Gastrocnemius medialis (tissue), 4 donors: ENCODE measurements around the gene TMUB1. TPM values are rescaled to one million over a fixed set of nuclear protein-coding genes. Genes with fewer than 3 reads are reported as not detected.

Experiments
- ATAC-seq, 2 donors: fragments of 150-250 bp; one replicate each; pipeline ENCODE4 v1.9.1; 2016
- DNase-seq, 2 donors: peaks; one replicate each; pipeline ENCODE4 v3.0.0-alpha.2; 2019
- H3K27ac ChIP-seq, 4 donors: fragments of 200-600 bp; sonication (generic); 1 replicate in 1 of 4; 2 replicates in 3 of 4; pipeline ENCODE4 v1.5.1; 2016 to 2018; ENCODE audit warnings: mild to moderate bottlenecking in 2 of 4, moderate library complexity in 1 of 4
- H3K27me3 ChIP-seq, 3 donors: fragments of 200-600 bp; sonication (generic) in 2 of 3; 1 replicate in 1 of 3; 2 replicates in 2 of 3; pipeline versions ENCODE4 v1.5.1 to v1.6.0; 2016 to 2019; ENCODE audit warnings: mild to moderate bottlenecking in 1 of 3, moderate library complexity in 1 of 3
- H3K36me3 ChIP-seq, 2 donors: fragments of 200-600 bp; sonication (generic) in 1 of 2; one replicate each; pipeline ENCODE4 v1.5.1; 2017 to 2018
- H3K4me1 ChIP-seq, 2 donors: fragments of 200-600 bp; sonication (generic) in 1 of 2; one replicate each; pipeline ENCODE4 v1.5.1; 2016 to 2017; ENCODE audit warnings: mild to moderate bottlenecking in 2 of 2
- H3K4me3 ChIP-seq, 4 donors: fragments of 200-600 bp; sonication (generic) in 3 of 4; 1 replicate in 1 of 4; 2 replicates in 3 of 4; pipeline ENCODE4 v1.5.1; 2016 to 2019; ENCODE audit warnings: mild to moderate bottlenecking in 2 of 4
- H3K9me3 ChIP-seq, 3 donors: fragments of 200-600 bp; sonication (generic) in 2 of 3; 1 replicate in 1 of 3; 2 replicates in 2 of 3; pipeline ENCODE4 v1.5.1; 2016 to 2019
- POLR2A ChIP-seq, 2 donors: fragments of 450-650 bp; IDR thresholded peaks; one replicate each; pipeline ENCODE4 v1.6.1; 2017; ENCODE audit warnings: antibody characterized with exemption in 2 of 2, mild to moderate bottlenecking in 2 of 2, moderate library complexity in 2 of 2
- in situ Hi-C, 4 donors: fragments of 200-750 bp; cut with MboI; loops; one replicate each; pipeline versions ENCODE4 v1.15.0 to v1.8.0; 2017; ENCODE audit warnings: low sequenced_read_pairs in 4 of 4
- intact Hi-C: fragments of 100-400 bp; cut with DNase I; formaldehyde crosslinking; loops from one replicate; pipeline ENCODE4 v1.15.1; 2023; ENCODE audit warnings: low total_unique reads
- total RNA-seq, 4 donors: library from RNA; depleted of rRNA; stranded (reverse); fragments of >200 nt; gene quantifications; one replicate each; pipeline versions ENCODE4 v1.1.0 to v1.2.3, GENCODE V29; 2016
- TF ChIP-seq, protein P1 (sequence below), 5 experiments: fragments of 450-650 bp in 3 of 5; fragments of 200-600 bp in 2 of 5; sonication (generic) in 2 of 5; IDR thresholded peaks in 4 of 5; conservative IDR thresholded peaks in 1 of 5; 1 replicate in 4 of 5; 2 replicates in 1 of 5; pipeline ENCODE4 v1.5.1; 2016 to 2019; ENCODE audit warnings: antibody characterized with exemption in 5 of 5, mild to moderate bottlenecking in 3 of 5, moderate library complexity in 3 of 5

Gene TMUB1
- total RNA-seq, 4 donors from 2014 or later: 55.5 to 137 (median 97.4) TPM

- H3K27me3 ChIP-seq: no peaks in the 10 kb centered on the region
- ATAC-seq (no peak), DNase-seq (no peak)
- peaks cover 0 to 81% of the 10 kb centered on the region in 2 donors for H3K36me3 ChIP-seq
- H3K4me3 ChIP-seq: no peak overlapping the region
- no peaks in the 10 kb centered on the region for H3K9me3 ChIP-seq
- intact Hi-C loops (no loop called here), in situ Hi-C loops (no loop called here)
- no peak for TF ChIP-seq POLR2A (IDR thresholded peaks at IDR 0.05)
- TF ChIP-seq, protein P1, sequence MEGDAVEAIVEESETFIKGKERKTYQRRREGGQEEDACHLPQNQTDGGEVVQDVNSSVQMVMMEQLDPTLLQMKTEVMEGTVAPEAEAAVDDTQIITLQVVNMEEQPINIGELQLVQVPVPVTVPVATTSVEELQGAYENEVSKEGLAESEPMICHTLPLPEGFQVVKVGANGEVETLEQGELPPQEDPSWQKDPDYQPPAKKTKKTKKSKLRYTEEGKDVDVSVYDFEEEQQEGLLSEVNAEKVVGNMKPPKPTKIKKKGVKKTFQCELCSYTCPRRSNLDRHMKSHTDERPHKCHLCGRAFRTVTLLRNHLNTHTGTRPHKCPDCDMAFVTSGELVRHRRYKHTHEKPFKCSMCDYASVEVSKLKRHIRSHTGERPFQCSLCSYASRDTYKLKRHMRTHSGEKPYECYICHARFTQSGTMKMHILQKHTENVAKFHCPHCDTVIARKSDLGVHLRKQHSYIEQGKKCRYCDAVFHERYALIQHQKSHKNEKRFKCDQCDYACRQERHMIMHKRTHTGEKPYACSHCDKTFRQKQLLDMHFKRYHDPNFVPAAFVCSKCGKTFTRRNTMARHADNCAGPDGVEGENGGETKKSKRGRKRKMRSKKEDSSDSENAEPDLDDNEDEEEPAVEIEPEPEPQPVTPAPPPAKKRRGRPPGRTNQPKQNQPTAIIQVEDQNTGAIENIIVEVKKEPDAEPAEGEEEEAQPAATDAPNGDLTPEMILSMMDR (IDR thresholded peaks at IDR 0.05 in 4 of 5, conservative IDR thresholded peaks at IDR 0.05 in 1 of 5): no peak
- H3K27ac ChIP-seq: no peak overlapping the region
- H3K4me1 ChIP-seq: no peaks in the 10 kb centered on the region
Observed at GRCh38 chr7:151070574-151070960, 12.7 kb downstream of the TMUB1 start.

DNA sequence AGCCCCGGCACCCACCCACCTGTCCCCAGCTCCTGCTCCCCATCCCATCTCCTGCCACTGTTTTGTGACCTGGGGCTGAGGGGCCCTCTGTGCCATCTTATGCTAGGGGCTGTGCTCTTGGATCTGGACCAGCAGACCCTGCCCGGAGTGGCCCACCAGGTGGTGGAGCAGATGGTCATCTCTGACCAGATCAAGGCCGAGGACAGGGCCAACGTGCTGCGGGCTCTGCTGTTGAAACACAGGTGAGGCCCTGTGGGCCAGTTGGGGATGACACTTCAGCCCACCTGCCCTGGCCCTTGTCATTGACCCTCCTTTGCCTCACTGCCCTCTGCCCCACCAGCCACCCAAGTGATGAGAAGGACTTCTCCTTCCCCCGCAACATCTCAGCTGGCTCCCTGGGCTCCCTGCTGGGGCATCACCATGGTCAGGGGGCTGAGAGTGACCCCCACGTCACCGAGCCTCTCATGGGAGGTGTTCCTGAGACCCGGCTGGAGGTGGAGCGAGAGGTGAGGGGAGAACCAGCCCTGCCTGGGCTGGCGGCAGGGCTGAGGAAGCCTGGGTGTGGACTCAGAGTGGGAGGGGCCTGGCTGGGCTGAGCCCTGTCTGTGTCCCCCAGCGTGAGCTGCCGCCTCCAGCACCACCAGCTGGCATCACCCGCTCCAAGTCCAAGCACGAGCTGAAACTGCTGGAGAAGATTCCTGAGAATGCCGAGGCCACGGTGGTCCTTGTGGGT is 13.3 kb downstream of the TMUB1 start:
- DNase-seq (no peak), ATAC-seq (no peak)
- TF ChIP-seq, protein P1 (IDR thresholded peaks at IDR 0.05 in 4 of 5, conservative IDR thresholded peaks at IDR 0.05 in 1 of 5): no peak
- no peak for TF ChIP-seq POLR2A (IDR thresholded peaks at IDR 0.05)
- intact Hi-C loops: no loop called here
- Histone ChIP-seq H3K36me3 (peaks cover 0 to 83% of the 10 kb centered on the region in 2 donors), H3K27ac (no peak overlapping the region), H3K4me3 (no peak overlapping the region), H3K27me3 (no peaks in the 10 kb centered on the region), H3K9me3 (no peaks in the 10 kb centered on the region), H3K4me1 (no peaks in the 10 kb centered on the region)
- in situ Hi-C loops: no loop called here

DNA sequence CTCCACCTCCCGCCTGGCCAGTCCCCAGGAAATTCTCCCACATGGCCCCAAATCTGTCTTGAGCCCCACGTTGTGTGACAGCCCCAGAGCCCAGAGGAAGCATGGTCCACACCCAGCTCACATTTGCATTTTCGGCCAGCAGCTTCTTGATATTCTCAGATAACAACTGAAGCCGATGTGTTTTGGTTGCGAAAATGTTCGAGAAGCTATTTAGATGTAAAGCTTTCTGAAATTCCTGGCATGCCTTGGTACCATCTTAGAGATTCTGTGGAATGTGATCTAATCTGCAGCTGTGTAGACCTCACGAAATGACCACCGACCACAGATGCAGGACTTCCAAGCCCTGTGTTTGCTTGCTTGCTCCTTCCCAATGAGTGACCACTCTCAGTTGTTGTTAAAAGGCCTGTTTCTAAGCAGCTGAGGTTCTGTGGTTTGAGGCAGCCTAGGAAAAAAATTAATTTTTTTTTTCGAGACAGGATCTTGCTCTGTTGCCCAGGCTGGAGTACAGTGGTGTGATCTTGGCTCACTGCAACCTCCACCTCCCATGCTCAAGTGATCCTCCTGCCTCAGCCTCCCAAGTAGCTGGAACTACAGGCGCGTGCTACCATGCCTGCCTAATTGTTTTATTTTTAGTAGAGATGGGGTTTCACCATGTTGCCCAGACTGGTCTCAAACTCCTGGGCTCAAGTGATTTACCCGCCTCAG is 15.1 kb downstream of the TMUB1 start:
- intact Hi-C loops: no loop called here

DNA sequence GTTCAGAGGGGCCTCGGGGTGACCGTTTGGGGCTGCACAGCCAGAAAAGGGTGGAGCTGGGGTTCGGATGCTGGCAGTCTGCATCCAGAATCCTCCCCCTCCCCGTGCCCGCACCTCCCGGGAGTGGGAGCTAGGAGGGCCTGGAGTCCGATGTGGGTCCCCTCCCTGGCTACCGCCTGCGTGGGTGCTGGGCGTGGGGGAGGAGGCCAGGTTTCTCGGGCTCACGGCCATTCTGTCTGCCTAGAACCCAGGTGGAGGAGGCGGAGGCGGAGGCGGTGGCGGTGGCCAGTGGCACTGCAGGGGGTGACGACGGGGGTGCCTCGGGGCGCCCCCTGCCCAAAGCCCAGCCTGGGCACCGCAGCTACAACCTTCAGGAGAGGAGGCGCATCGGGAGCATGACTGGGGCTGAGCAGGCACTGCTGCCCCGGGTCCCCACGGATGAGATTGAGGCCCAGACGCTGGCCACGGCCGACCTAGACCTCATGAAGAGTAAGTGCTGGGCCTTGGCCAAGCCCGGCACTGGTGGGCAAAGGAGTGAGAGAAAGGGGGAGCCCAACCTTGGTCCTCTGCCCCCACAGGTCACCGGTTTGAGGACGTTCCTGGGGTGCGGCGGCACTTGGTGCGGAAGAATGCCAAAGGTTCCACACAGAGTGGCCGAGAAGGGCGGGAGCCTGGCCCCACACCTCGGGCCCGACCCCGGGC is 16.9 kb downstream of the TMUB1 start:
- intact Hi-C loops: no loop called here
- peaks cover 0 to 12% of the 10 kb centered on the region in 2 donors for H3K4me1 ChIP-seq
- ATAC-seq (no peak), DNase-seq (no peak)
- TF ChIP-seq, protein P1 (IDR thresholded peaks at IDR 0.05 in 4 of 5, conservative IDR thresholded peaks at IDR 0.05 in 1 of 5): no peak
- no peak for TF ChIP-seq POLR2A (IDR thresholded peaks at IDR 0.05)
- no peak overlapping the region for H3K27ac ChIP-seq
- H3K36me3 ChIP-seq: peaks cover 0 to 63% of the 10 kb centered on the region in 2 donors
- H3K4me3 ChIP-seq: no peak overlapping the region
- no peaks in the 10 kb centered on the region for H3K27me3 ChIP-seq
- in situ Hi-C loops: no loop called here
- H3K9me3 ChIP-seq: no peaks in the 10 kb centered on the region

More for the DNA sequence above, 15.1 kb downstream of the TMUB1 start:
- Histone ChIP-seq H3K36me3 (peaks cover 0 to 79% of the 10 kb centered on the region in 2 donors), H3K27me3 (no peaks in the 10 kb centered on the region), H3K9me3 (no peaks in the 10 kb centered on the region), H3K4me3 (no peak overlapping the region), H3K4me1 (no peaks in the 10 kb centered on the region), H3K27ac (no peak overlapping the region)
- TF ChIP-seq, protein P1 (IDR thresholded peaks at IDR 0.05 in 4 of 5, conservative IDR thresholded peaks at IDR 0.05 in 1 of 5): no peak
- no peak for TF ChIP-seq POLR2A (IDR thresholded peaks at IDR 0.05)
- no peak for DNase-seq
- in situ Hi-C loops: no loop called here
- ATAC-seq: no peak
